ENCODE measurements around the gene SERINC2.

- TF ChIP-seq CTCF (IDR thresholded peaks at IDR 0.05) (no peak), EZH2 (IDR thresholded peaks at IDR 0.05; ENCODE audit: borderline replicate concordance, insufficient read depth, low read depth, low read length, poor library complexity, severe bottlenecking) (no peak)
Observed at GRCh38 chr1:31405578-31406245, 7.3 kb upstream of the SERINC2 start.
